GM21423 (cell line): ENCODE measurements around the gene REM1.
"Not testable (repeated sequence)": the region's sequence is repeated elsewhere in the genome, so short reads cannot be mapped to it uniquely, and the experiment has no call there.

Source experiments
- ATAC-seq: cut with Tn5 transposase; IDR thresholded peaks from one replicate; pipeline ENCODE4 v1.9.1; 2021; ENCODE audit warnings: mild to moderate bottlenecking, moderate library complexity; ENCODE audit not compliant: unreplicated experiment

The REM1 gene

GRCh38 chr20:31484001-31484400 lies 8.9 kb downstream of the REM1 start:
- ATAC-seq, result no peak

GRCh38 chr20:31485450-31486339 lies 10.6 kb downstream of the REM1 start:
- ATAC-seq, result no peak

GRCh38 chr20:31488115-31488514 lies 13.0 kb downstream of the REM1 start:
- no peak for ATAC-seq

- ATAC-seq, result no peak
Observed at GRCh38 chr20:31489152-31489551, 14.1 kb downstream of the REM1 start.

- ATAC-seq, result no peak
Observed at GRCh38 chr20:31490752-31491151, 15.7 kb downstream of the REM1 start.

- ATAC-seq, result no peak
Observed at GRCh38 chr20:31494131-31494530, 19.0 kb downstream of the REM1 start.

GRCh38 chr20:31496761-31497295 lies 21.7 kb downstream of the REM1 start:
- ATAC-seq, result no peak

GRCh38 chr20:31497838-31498540 lies 22.9 kb downstream of the REM1 start:
- ATAC-seq, result no peak

- ATAC-seq, result no peak
Observed at GRCh38 chr20:31500527-31500926, 25.4 kb downstream of the REM1 start.

- peak; percentile 89 for ATAC-seq
Observed at GRCh38 chr20:31502884-31503673, 28.0 kb downstream of the REM1 start.

- no peak for ATAC-seq
Observed at GRCh38 chr20:31505903-31506302, 30.8 kb downstream of the REM1 start.

GRCh38 chr20:31508517-31509244 lies 33.6 kb downstream of the REM1 start:
- no peak for ATAC-seq

GRCh38 chr20:31514154-31515071 lies 39.3 kb downstream of the REM1 start, which contains the start of gene HM13:
HM13 (plus strand) TSS chr20:31514442; CDS start chr20:31514552, 110 bp downstream.
- peak; percentile 84 for ATAC-seq

GRCh38 chr20:31515072-31515774 lies 40.1 kb downstream of the REM1 start:
- no peak for ATAC-seq

GRCh38 chr20:31515775-31516107 lies 40.7 kb downstream of the REM1 start:
- ATAC-seq, result no peak

- no peak for ATAC-seq
Observed at GRCh38 chr20:31516166-31516565, 41.1 kb downstream of the REM1 start.

- no peak for ATAC-seq
Observed at GRCh38 chr20:31516651-31517050, 41.6 kb downstream of the REM1 start.

- no peak for ATAC-seq
Observed at GRCh38 chr20:31517373-31517772, 42.3 kb downstream of the REM1 start.

GRCh38 chr20:31521267-31521666 lies 46.2 kb downstream of the REM1 start:
- not testable (repeated sequence) for ATAC-seq
